Measurements from ENCODE around the gene GNAT3.

DNA sequence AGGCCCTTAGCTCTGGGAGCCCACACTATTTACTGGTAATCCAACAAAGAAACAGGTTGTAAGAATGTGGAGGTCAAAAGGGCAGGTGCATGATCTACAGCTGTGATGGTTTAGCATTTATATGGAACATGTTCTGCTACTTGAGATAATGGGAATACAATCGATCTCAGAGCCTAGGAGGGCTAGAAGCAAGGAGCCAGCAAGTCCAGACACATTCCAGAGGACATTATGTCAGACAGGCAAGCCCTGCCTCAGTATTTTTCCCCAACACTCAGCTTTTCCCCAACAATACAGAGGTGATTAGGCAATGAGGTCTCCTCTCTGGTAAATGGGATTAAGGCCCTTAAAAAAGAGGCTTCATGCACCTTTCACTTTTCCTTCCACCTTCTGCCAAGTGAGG is 21.4 kb upstream of the GNAT3 start:
- TF ChIP-seq GATA2 (IDR thresholded peaks at IDR 0.05; ENCODE audit: low read depth, low read length), result no peak
- TF ChIP-seq GATA3 (IDR thresholded peaks at IDR 0.05; ENCODE audit: low read depth, low read length), result no peak
